ENCODE data around the gene CCL26. TPM values are rescaled to one million over a fixed set of nuclear protein-coding genes. Genes with fewer than 3 reads are reported as not detected.

Gene CCL26
- total and polyA plus RNA-seq, 2 of the 13 experiments (the other 11 are each of a cell fraction or from before 2014, with no cell fraction given): 0.16 TPM; not detected in 1

DNA sequence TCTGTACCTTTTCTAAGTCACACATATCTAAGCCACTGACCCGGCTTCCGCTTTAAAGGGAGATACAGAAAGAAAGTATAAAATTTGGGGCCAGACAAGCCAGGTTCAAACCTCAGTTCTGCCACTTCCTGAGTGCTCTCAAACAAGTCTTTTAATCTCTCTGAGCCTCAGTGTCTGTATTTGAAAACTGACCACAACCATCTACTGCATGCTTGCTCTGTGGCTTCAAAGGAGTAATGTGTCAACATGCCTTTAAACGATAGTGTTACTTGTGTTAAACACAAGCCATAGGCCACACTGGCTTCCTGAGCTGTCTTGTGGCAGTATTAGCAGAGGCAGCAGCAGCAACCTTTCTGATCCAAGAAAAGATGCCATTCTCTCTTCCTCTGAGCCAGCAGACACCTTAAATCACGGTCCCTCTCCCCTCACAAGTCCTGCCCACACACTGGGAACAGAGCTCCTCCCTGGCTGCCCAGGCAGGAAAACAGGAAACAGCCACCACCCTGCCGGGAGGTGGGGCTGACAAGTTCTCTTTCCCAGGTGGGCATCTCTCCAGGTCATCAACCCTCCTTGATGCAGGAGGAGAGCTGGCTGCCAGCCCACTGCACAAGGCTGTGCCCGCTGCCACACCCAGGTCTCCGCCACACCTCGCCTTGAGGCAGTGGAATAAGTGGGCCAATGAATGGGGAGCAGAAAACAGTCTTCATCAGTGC, 44.0 kb downstream of the CCL26 start (continued):
- TF ChIP-seq, protein P1, sequence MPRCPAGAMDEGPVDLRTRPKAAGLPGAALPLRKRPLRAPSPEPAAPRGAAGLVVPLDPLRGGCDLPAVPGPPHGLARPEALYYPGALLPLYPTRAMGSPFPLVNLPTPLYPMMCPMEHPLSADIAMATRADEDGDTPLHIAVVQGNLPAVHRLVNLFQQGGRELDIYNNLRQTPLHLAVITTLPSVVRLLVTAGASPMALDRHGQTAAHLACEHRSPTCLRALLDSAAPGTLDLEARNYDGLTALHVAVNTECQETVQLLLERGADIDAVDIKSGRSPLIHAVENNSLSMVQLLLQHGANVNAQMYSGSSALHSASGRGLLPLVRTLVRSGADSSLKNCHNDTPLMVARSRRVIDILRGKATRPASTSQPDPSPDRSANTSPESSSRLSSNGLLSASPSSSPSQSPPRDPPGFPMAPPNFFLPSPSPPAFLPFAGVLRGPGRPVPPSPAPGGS (CRISPR knock-in tag; IDR thresholded peaks at IDR 0.05): no peak
- TF ChIP-seq, protein P2, sequence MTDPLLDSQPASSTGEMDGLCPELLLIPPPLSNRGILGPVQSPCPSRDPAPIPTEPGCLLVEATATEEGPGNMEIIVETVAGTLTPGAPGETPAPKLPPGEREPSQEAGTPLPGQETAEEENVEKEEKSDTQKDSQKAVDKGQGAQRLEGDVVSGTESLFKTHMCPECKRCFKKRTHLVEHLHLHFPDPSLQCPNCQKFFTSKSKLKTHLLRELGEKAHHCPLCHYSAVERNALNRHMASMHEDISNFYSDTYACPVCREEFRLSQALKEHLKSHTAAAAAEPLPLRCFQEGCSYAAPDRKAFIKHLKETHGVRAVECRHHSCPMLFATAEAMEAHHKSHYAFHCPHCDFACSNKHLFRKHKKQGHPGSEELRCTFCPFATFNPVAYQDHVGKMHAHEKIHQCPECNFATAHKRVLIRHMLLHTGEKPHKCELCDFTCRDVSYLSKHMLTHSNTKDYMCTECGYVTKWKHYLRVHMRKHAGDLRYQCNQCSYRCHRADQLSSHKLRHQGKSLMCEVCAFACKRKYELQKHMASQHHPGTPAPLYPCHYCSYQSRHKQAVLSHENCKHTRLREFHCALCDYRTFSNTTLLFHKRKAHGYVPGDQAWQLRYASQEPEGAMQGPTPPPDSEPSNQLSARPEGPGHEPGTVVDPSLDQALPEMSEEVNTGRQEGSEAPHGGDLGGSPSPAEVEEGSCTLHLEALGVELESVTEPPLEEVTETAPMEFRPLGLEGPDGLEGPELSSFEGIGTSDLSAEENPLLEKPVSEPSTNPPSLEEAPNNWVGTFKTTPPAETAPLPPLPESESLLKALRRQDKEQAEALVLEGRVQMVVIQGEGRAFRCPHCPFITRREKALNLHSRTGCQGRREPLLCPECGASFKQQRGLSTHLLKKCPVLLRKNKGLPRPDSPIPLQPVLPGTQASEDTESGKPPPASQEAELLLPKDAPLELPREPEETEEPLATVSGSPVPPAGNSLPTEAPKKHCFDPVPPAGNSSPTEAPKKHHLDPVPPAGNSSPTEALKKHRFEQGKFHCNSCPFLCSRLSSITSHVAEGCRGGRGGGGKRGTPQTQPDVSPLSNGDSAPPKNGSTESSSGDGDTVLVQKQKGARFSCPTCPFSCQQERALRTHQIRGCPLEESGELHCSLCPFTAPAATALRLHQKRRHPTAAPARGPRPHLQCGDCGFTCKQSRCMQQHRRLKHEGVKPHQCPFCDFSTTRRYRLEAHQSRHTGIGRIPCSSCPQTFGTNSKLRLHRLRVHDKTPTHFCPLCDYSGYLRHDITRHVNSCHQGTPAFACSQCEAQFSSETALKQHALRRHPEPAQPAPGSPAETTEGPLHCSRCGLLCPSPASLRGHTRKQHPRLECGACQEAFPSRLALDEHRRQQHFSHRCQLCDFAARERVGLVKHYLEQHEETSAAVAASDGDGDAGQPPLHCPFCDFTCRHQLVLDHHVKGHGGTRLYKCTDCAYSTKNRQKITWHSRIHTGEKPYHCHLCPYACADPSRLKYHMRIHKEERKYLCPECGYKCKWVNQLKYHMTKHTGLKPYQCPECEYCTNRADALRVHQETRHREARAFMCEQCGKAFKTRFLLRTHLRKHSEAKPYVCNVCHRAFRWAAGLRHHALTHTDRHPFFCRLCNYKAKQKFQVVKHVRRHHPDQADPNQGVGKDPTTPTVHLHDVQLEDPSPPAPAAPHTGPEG (CRISPR knock-in tag; IDR thresholded peaks at IDR 0.05): no peak
- TF ChIP-seq ZNF713 (CRISPR knock-in tag; IDR thresholded peaks at IDR 0.05) (no peak), HMG20B (CRISPR knock-in tag; conservative IDR thresholded peaks at IDR 0.05) (0 out of 2 replicates have a peak, but pooled peaks have one; percentile 63), ZNF607 (CRISPR knock-in tag; IDR thresholded peaks at IDR 0.05; ENCODE audit: borderline replicate concordance) (no peak), YY1 (IDR thresholded peaks at IDR 0.05; ENCODE audit: insufficient read depth, insufficient replicate concordance, low read depth, low read length) (no peak), ZNF326 (CRISPR knock-in tag; IDR thresholded peaks at IDR 0.05; ENCODE audit: borderline replicate concordance) (no peak), MEIS1 (CRISPR knock-in tag; IDR thresholded peaks at IDR 0.05; ENCODE audit: borderline replicate concordance) (no peak), ARID3A (IDR thresholded peaks at IDR 0.05; ENCODE audit: low read depth, low read length) (no peak), SNAI1 (CRISPR knock-in tag; IDR thresholded peaks at IDR 0.05; ENCODE audit: borderline replicate concordance) (no peak), ZNF629 (CRISPR knock-in tag; conservative IDR thresholded peaks at IDR 0.05) (no peak), THYN1 (CRISPR knock-in tag; IDR thresholded peaks at IDR 0.05; ENCODE audit: borderline replicate concordance, low read depth) (no peak), ZNF691 (CRISPR knock-in tag; IDR thresholded peaks at IDR 0.05; ENCODE audit: borderline replicate concordance, low read depth) (no peak; the same call in 1 of the 2 replicates), ASH2L (IDR thresholded peaks at IDR 0.05; ENCODE audit: insufficient read length, low read depth, low read length) (no peak), NFYC (CRISPR knock-in tag; IDR thresholded peaks at IDR 0.05) (peak; percentile 22; the same call in 1 of the 2 replicates), POLR2AphosphoS2 (IDR thresholded peaks at IDR 0.05; ENCODE audit: low read depth, low read length) (no peak), KLF12 (CRISPR knock-in tag; IDR thresholded peaks at IDR 0.05; ENCODE audit: borderline replicate concordance) (no peak), PHF21A (CRISPR knock-in tag; IDR thresholded peaks at IDR 0.05) (peak; percentile 65), CCDC6 (CRISPR knock-in tag; IDR thresholded peaks at IDR 0.05) (no peak)

All from HepG2 (cell line).